ENCODE data around the gene CECR2. TPM values are rescaled to one million over a fixed set of nuclear protein-coding genes. Genes with fewer than 3 reads are reported as not detected.

The CECR2 gene
- total and polyA plus RNA-seq, 7 donors: 1.7 to 24.1 (median 19.6) TPM

DNA sequence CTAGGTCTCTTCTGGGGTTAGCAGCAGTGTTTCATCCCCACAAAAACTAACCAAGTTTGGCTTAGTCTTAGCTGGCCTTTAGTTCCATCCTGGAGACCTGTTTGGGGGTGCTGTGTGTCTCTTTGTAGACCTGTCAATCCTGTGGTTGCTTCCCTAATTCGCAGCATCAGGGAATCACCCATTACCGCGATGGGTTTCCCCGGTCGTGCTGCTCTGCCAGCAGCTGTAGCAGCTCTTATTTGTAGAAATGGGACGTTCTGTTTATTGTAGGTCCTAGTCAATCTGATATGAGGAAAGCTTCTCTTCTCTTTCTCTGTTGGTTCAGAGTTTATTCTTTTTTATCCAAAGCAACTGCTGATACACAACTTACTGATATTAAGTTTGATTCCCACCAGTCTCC is 91.6 kb downstream of the CECR2 start:
- TF ChIP-seq, protein P1, sequence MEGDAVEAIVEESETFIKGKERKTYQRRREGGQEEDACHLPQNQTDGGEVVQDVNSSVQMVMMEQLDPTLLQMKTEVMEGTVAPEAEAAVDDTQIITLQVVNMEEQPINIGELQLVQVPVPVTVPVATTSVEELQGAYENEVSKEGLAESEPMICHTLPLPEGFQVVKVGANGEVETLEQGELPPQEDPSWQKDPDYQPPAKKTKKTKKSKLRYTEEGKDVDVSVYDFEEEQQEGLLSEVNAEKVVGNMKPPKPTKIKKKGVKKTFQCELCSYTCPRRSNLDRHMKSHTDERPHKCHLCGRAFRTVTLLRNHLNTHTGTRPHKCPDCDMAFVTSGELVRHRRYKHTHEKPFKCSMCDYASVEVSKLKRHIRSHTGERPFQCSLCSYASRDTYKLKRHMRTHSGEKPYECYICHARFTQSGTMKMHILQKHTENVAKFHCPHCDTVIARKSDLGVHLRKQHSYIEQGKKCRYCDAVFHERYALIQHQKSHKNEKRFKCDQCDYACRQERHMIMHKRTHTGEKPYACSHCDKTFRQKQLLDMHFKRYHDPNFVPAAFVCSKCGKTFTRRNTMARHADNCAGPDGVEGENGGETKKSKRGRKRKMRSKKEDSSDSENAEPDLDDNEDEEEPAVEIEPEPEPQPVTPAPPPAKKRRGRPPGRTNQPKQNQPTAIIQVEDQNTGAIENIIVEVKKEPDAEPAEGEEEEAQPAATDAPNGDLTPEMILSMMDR (IDR thresholded peaks at IDR 0.05): no peak
- H3K9me3 ChIP-seq: no peaks in the 10 kb centered on the region
- no peak overlapping the region for H3K4me3 ChIP-seq
- 66 to 79% (median 74%) methylated on average over 6 of the region's 6 CpGs for WGBS, 3 donors
- no peaks in the 10 kb centered on the region for H3K27me3 ChIP-seq (ENCODE audit: insufficient read depth in 3 of 3, low read length in 2 of 3)
- H3K36me3 ChIP-seq (ENCODE audit: insufficient read depth in 1 of 2, low read depth in 1 of 2): no peaks in the 10 kb centered on the region
- DNase-seq (no peak), ATAC-seq (no peak)
- intact Hi-C loops (cut with DNase I): no loop called here
- H3K4me1 ChIP-seq: peaks cover 31% of the 10 kb centered on the region
- H3K27ac ChIP-seq: no peak overlapping the region

GRCh38 chr22:17470880-17471500 is 101.7 kb downstream of the CECR2 start:
- Histone ChIP-seq H3K27ac (peak overlapping the region; percentile 85), H3K27me3 (ENCODE audit: insufficient read depth in 3 of 3, low read length in 2 of 3) (no peaks in the 10 kb centered on the region), H3K36me3 (ENCODE audit: insufficient read depth in 1 of 2, low read depth in 1 of 2) (no peaks in the 10 kb centered on the region), H3K9me3 (no peaks in the 10 kb centered on the region), H3K4me3 (no peak overlapping the region), H3K4me1 (peaks cover 66% of the 10 kb centered on the region)
- TF ChIP-seq, protein P1 (IDR thresholded peaks at IDR 0.05): no peak
- ATAC-seq (peak; percentile 24 to 58 (median 54)), DNase-seq (no peak)
- WGBS, 3 donors: 61 to 72% (median 64%) methylated on average over 4 of the region's 4 CpGs
- intact Hi-C loops (cut with DNase I): no loop called here

DNA sequence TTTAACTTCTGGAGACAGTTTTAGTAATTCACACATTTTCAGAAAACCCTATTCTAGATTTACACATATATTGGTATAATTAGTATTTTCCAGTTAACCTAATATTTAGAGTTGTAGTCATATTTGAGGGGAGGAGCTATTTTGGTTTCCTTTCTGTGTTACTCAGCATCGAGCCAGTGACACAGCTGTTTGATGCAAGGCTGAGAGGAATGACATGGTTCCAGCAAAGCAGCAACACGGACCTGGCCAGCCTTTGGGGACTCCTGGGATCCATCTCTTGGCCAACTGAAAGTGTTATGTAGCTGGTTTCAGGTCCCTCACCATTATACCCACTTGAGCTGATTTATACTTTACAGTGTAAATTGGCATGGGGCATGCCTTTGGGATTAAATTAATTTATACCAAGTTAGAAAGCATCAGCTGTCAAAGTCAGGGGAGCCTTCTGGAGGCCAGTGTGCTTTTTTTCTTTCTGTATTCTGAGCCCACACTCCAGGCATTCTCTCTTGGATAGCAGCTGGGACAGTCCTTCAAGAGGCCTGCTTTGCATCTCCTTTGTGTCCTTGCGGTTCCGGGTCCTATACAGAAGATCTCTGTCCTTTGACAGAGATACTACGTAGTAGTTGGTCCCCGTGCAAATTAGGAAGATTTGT is 102.8 kb downstream of the CECR2 start:
- Histone ChIP-seq H3K27me3 (ENCODE audit: insufficient read depth in 3 of 3, low read length in 2 of 3) (no peaks in the 10 kb centered on the region), H3K9me3 (no peaks in the 10 kb centered on the region), H3K27ac (peak overlapping the region; percentile 85), H3K36me3 (ENCODE audit: insufficient read depth in 1 of 2, low read depth in 1 of 2) (no peaks in the 10 kb centered on the region), H3K4me1 (peaks cover 76% of the 10 kb centered on the region), H3K4me3 (peak overlapping the region; percentile 3)
- TF ChIP-seq, protein P1 (IDR thresholded peaks at IDR 0.05): no peak
- intact Hi-C loops (cut with DNase I): no loop called here
- DNase-seq: no peak
- WGBS, 3 donors: 14 to 32% (median 21%) methylated on average over 6 of the region's 6 CpGs
- peak; percentile 59 to 66 (median 66) for ATAC-seq

DNA sequence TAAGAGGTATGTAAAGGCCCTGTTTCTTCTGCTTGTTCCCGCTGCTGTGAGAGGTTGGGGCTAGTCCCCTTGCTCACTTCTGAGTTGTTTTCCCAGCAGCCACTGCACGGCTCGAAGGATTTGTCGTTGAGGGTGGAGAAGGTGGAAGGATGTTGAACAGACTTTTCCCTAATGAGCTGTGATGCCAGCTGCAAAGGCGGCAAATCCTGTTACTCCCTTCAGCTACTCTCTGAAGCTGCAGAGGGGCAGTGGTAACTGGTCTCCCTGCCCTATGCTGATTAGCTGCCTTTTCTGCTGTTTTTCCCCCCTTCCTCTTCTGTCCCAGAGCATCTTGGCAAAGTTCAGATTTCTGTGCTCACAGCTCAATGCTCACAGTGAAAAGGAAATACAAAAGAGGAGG is 103.7 kb downstream of the CECR2 start:
- intact Hi-C loops (cut with DNase I): no loop called here
- H3K27ac ChIP-seq: peak overlapping the region; percentile 85
- no peaks in the 10 kb centered on the region for H3K27me3 ChIP-seq (ENCODE audit: insufficient read depth in 3 of 3, low read length in 2 of 3)
- DNase-seq: no peak
- H3K4me1 ChIP-seq: peaks cover 84% of the 10 kb centered on the region
- TF ChIP-seq, protein P1 (IDR thresholded peaks at IDR 0.05): no peak
- WGBS, 3 donors: 16 to 22% (median 21%) methylated on average over 5 of the region's 5 CpGs
- peak overlapping the region; percentile 3 for H3K4me3 ChIP-seq
- H3K36me3 ChIP-seq (ENCODE audit: insufficient read depth in 1 of 2, low read depth in 1 of 2): no peaks in the 10 kb centered on the region
- H3K9me3 ChIP-seq: no peaks in the 10 kb centered on the region
- ATAC-seq: no peak
